Pancreas (tissue), 10 donors: ENCODE results near the gene PBXIP1. TPM values are rescaled to one million over a fixed set of nuclear protein-coding genes. Genes with fewer than 3 reads are reported as not detected.

Source experiments
- ATAC-seq, 4 donors: fragments of 200-7000 bp; cut with Tn5 transposase; one replicate each; pipeline versions ENCODE4 v1.8.0 to v1.9.1; 2020; ENCODE audit warnings: mild to moderate bottlenecking in 4 of 4, moderate library complexity in 4 of 4
- DNase-seq, 6 donors: peaks; one replicate each; pipeline ENCODE4 v3.0.0-alpha.2; 2020
- FAIRE-seq: peaks from 2 replicates; lab custom pipeline; 2012; peaks lifted over from hg19 to GRCh38; lab: Jason Lieb, UNC
- H3K27ac ChIP-seq, 4 donors: fragments of 200-600 bp; sonication (generic); 1 replicate in 3 of 4; 2 replicates in 1 of 4; pipeline versions ENCODE4 v1.5.0 to v1.8.0; 2020
- H3K27me3 ChIP-seq, 4 donors: fragments of 200-600 bp; one replicate each; pipeline ENCODE4 v1.8.0; 2021
- H3K36me3 ChIP-seq, 3 donors: fragments of 200-600 bp; sonication (generic) in 1 of 3; one replicate each; pipeline versions ENCODE4 v1.5.0 to v1.8.0; 2020 to 2021
- H3K4me1 ChIP-seq, 3 donors: fragments of 200-600 bp; one replicate each; pipeline ENCODE4 v1.8.0; 2021
- H3K4me3 ChIP-seq, 4 donors: fragments of 200-600 bp; sonication (generic) in 2 of 4; one replicate each; pipeline versions ENCODE4 v1.5.0 to v1.8.0; 2020 to 2021
- H3K9me3 ChIP-seq, 4 donors: fragments of 200-600 bp; one replicate each; pipeline ENCODE4 v1.8.0; 2021
- WGBS, 2 donors: extraction: QIAGEN DNeasy Blood & Tissue Kit; methylation state at CpG; one replicate each; pipeline ENCODE4 v1.1.7; 2013; 5-methylcytosine and 5-hydroxymethylcytosine counted together
- intact Hi-C, 3 donors: fragments of 100-400 bp; cut with DNase I; formaldehyde crosslinking; loops; one replicate each; pipeline versions ENCODE4 v1.11.1 to v1.14.2; 2022
- polyA plus RNA-seq, 2 donors: library from polyadenylated mRNA; stranded (reverse); fragments of 200-250 nt; gene quantifications; one replicate each; pipeline ENCODE4 v1.2.3, GENCODE V29; 2013
- total RNA-seq, 6 donors: library from RNA; stranded (reverse); fragmentation: NEBNext Ultra II Directional in 4 of 6; extraction: Animal tissue kit (Norgen Biotek cat#: 25700) in 4 of 6; gene quantifications; one replicate each; pipeline versions ENCODE4 v1.2.1 to v1.2.4, GENCODE V29; 2021 to 2023
- TF ChIP-seq, protein P1 (sequence below), 4 donors: fragments of 200-600 bp; sonication (generic) in 3 of 4; IDR thresholded peaks; one replicate each; pipeline versions ENCODE4 v1.5.0 to v1.8.0; 2021; ENCODE audit warnings: antibody characterized with exemption in 4 of 4
- donor health status: healthy with polysubstance abuse.
- donor health status: DM: no; HTN: no; CAD: no; lungs with moderate emphysema.
- donor health status: DM: no; HTN: no; CAD: no.
- donor health status: control.
- donor health status: control.
- donor health status: Bipolar disorder and iron deficiency.
- donor health status: DM: yes; HTN: yes; CAD: no.
- donor health status: DM: no; HTN: no; CAD: no.
- donor health status: DM: no; HTN: no; CAD: no.
- donor health status: DM: yes; HTN: yes; CAD: no.

Gene PBXIP1
- total and polyA plus RNA-seq, 8 donors = 15.6 to 53.1 (median 28.4) TPM

DNA sequence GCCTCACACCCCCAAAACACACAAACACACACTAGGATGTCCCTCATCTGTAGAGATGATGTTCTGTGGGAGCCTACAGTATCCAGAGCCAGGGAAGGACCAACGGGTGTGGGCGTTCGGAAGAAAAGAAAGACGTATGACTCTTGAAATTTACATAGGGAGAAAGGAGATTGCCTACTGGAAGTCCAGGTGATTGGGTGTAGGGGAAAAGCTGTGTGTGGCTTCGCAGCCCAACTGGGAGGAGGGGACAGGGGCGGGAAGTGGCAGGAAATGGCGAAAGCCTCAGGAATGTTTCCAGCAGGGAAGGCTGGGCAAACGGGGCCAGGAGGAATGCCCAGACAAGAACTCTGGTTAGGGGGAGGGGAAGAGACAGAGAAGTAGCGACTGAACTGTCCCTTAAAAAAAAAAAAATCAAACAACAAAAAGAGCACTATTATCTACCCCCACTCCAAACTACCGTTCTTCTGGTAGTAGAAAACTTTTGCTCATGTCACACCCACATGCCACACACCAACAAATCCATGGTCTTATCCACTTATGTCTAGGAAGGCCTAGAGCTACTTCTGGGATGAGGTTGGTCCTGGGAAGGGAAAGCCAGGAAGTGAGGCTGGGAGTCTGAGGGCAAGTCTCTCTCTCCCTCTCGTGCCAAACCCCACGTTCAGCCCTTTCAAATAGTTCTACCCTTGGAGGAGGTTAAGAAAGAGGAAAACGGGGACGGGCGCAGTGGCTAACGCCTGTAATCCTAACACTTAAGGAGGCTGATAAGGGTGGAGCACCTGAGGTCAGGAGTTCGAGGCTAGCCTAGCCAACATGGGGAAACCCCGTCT lies 16.8 kb upstream of the PBXIP1 start:
- Histone ChIP-seq H3K36me3 (peaks cover 0 to 7% (median under 1%) of the 10 kb centered on the region in 3 donors), H3K4me1 (peaks cover 12 to 26% (median 22%) of the 10 kb centered on the region in 3 donors), H3K27me3 (no peaks in the 10 kb centered on the region), H3K4me3 (peak overlapping the region in 2 of 4 donors; percentile 52 to 73), H3K9me3 (no peaks in the 10 kb centered on the region), H3K27ac (peak overlapping the region; percentile 90 to 98 (median 96))
- intact Hi-C loops = no loop called here
- WGBS, 2 donors = 9 to 10% methylated on average over 18 of the region's 18 CpGs
- ATAC-seq (peak; percentile 17 to 27 (median 27)), FAIRE-seq (no peak), DNase-seq (peak in 5 of 6 donors; percentile 77 to 84 (median 83))
- TF ChIP-seq, protein P1, sequence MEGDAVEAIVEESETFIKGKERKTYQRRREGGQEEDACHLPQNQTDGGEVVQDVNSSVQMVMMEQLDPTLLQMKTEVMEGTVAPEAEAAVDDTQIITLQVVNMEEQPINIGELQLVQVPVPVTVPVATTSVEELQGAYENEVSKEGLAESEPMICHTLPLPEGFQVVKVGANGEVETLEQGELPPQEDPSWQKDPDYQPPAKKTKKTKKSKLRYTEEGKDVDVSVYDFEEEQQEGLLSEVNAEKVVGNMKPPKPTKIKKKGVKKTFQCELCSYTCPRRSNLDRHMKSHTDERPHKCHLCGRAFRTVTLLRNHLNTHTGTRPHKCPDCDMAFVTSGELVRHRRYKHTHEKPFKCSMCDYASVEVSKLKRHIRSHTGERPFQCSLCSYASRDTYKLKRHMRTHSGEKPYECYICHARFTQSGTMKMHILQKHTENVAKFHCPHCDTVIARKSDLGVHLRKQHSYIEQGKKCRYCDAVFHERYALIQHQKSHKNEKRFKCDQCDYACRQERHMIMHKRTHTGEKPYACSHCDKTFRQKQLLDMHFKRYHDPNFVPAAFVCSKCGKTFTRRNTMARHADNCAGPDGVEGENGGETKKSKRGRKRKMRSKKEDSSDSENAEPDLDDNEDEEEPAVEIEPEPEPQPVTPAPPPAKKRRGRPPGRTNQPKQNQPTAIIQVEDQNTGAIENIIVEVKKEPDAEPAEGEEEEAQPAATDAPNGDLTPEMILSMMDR (IDR thresholded peaks at IDR 0.05) = no peak

DNA sequence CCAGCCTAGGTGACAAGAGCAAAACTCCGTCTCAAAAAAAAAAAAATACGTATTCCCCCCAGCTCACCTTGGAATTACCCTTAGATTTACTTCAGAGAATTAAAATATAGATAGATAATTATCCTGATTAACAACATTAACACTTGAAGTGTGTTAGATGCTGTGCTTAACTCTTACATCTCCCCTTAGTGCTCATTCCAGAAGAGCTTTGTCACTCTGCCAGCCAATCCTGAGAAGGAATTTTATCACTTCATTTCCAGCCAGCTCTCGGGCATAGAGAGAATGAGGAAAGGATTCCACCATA lies 16.3 kb upstream of the PBXIP1 start:
- DNase-seq = no peak
- peak overlapping the region in 2 of 4 donors; percentile 52 to 73 for H3K4me3 ChIP-seq
- 47 to 61% methylated on average over 3 of the region's 3 CpGs for WGBS, 2 donors

DNA sequence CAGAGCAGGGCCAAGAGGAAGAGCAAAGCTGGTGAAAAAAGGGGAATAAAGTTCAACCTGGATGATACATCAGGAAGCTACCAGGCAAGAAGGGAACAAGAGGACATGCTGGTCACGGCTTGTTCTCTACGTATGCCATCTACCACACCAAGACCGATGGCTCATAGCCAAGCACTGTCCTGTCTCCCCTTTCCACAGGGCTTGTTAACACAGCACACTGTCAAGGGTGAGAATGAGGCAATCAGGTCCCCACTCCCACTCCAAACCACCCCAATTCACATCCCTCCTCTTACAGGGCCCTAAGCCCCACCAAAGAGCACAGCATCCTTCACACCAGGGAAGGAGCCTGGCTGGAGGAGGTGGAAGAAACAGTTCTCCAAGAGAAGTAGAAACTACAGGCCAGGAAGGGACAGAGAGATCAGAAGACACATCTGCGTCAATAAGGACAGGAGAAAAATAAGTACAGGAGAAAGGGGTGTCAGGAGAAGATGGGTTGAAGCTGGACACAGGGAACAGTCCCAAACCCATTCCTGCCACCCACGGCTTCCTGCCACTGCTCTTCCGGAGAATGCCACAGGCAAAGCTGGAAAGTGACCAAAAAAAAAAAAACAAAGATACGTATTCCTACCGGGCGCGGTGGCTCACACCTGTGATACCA lies 15.6 kb upstream of the PBXIP1 start:
- TF ChIP-seq, protein P1 (IDR thresholded peaks at IDR 0.05) = no peak
- peaks cover 0 to 20% (median 7%) of the 10 kb centered on the region in 3 donors for H3K36me3 ChIP-seq
- peak overlapping the region in 1 of 4 donors; percentile 73 for H3K4me3 ChIP-seq
- peak overlapping the region in 3 of 4 donors; percentile 90 to 97 (median 94) for H3K27ac ChIP-seq
- H3K27me3 ChIP-seq = no peaks in the 10 kb centered on the region
- ATAC-seq = no peak
- H3K9me3 ChIP-seq = no peaks in the 10 kb centered on the region
- intact Hi-C loops = no loop called here
- H3K4me1 ChIP-seq = peaks cover 12 to 26% (median 22%) of the 10 kb centered on the region in 3 donors
- no peak for DNase-seq
- no peak for FAIRE-seq
- 23 to 26% methylated on average over 10 of the region's 10 CpGs for WGBS, 2 donors

More for the DNA sequence above, 16.3 kb upstream of the PBXIP1 start:
- Histone ChIP-seq H3K4me1 (peaks cover 12 to 26% (median 22%) of the 10 kb centered on the region in 3 donors), H3K27me3 (no peaks in the 10 kb centered on the region), H3K27ac (peak overlapping the region; percentile 90 to 98 (median 96)), H3K9me3 (no peaks in the 10 kb centered on the region), H3K36me3 (peaks cover 0 to 13% (median 6%) of the 10 kb centered on the region in 3 donors)
- ATAC-seq (no peak), FAIRE-seq (no peak)
- intact Hi-C loops = no loop called here
- TF ChIP-seq, protein P1 (IDR thresholded peaks at IDR 0.05) = no peak

DNA sequence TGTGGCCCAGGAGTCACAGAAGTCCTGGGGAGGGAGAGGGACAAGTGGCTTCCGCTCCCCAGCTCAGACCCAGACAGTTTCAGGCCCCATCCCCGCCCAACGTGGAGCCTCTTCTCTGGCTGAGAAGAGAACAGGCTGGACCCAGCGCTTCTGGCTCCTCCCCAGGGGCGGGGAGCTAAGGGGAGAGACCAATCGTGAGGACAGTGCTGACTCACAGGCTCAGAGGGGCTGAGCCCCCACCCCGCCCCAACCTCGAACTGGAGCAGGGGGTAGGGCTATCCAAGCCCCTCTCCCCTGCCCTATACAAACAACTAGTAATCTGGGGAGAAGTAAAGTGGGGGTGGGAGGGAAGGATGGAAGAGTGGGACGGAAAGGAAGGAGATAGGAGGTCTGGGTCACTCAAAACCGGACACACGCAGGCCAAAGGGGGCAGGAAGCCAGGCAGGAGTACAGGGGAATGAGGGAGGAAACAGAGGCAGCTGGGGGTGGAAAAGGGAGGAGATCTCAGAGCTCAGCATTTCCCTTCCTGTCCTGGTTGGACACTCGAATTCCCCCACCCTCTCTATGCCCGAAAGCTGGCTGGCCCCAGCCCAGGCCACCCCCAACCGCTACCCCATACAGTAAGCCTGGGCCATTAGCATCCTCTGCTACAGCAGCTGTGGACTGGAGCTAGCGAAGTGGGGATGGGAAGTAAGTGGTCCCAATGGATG lies 14.9 kb upstream of the PBXIP1 start, which contains the start of gene SHC1:
TSS of gene SHC1 (minus strand) at position 117 of the 710 bp plus-strand sequence. CDS start 221 bp downstream, outside the sequence.
- peaks cover 12 to 22% (median 20%) of the 10 kb centered on the region in 3 donors for H3K4me1 ChIP-seq
- ATAC-seq = peak in 1 of 4 donors; percentile 10
- WGBS, 2 donors = 47 to 48% methylated on average over 15 of the region's 15 CpGs

More for the DNA sequence above, 14.9 kb upstream of the PBXIP1 start, which contains the start of gene SHC1:
- Histone ChIP-seq H3K4me3 (peak within 1 kb of the TSS in 2 of 4 donors; percentile 17 to 73), H3K27ac (peak within 1 kb of the TSS; percentile 33 to 97 (median 92)), H3K27me3 (no peaks in the 10 kb centered on the region), H3K36me3 (peaks cover 0 to 27% (median 14%) of the 10 kb centered on the region in 3 donors), H3K9me3 (no peaks in the 10 kb centered on the region)
- intact Hi-C loops = no loop called here
- TF ChIP-seq, protein P1 (IDR thresholded peaks at IDR 0.05) = no peak
- no peak for FAIRE-seq
- peak; percentile 70 to 89 (median 78) for DNase-seq
